CD4-positive, alpha-beta T cell treated with Interleukin-10 for 1 hour (primary cell): Measurements from ENCODE around the gene GLYAT.
"Not testable (repeated sequence)": the region's sequence is repeated elsewhere in the genome, so short reads cannot be mapped to it uniquely, and the experiment has no call there.

Experiments
- DNase-seq: peaks from one replicate; pipeline ENCODE4 v3.0.0-alpha.2; 2020

Gene GLYAT

DNA sequence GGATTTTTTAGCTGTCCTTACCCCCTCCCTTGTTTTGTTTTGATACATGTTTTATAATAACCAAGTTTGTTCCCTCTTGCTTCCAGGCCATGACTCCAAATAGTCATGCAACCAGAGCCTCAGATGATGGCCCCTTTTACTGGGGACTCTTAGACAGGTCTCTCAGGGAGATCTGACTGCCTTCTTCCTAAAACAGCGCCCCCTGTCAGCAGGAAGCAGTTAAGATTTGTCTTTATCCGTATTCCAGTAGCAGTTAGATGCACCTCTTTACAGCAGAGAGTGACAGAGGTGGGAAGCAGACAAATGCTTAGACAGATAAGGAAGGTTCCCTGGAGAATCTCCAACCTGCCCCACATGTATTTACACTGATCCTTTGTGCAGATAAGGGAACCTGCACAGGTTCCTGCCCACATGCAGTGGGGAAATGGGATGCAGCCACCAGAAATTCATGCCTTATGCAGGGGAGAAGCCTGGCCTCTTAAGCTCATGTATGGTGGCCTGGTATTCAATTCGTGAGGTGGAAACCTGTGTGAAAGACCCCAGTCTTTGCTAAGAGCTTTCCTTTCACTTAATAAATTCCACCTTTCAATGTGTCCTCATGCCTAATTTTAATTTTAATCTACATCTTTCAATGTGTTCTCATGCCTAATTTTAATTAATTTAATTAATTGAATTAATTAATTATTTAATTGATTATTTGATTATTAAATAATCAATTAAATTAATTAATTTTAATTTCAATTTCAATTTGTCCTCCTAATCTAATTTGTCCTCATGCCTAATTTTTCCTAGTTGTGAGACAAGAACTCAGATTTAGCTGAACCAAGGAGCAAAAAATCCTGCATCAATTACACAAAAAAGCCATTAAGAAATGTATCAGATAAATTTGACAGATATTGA is 11.5 kb upstream of the GLYAT start:
- no peak for DNase-seq

GRCh38 chr11:58742140-58742539 is 10.4 kb upstream of the GLYAT start:
- DNase-seq: no peak

GRCh38 chr11:58741127-58741526 is 9.4 kb upstream of the GLYAT start:
- DNase-seq: no peak

DNA sequence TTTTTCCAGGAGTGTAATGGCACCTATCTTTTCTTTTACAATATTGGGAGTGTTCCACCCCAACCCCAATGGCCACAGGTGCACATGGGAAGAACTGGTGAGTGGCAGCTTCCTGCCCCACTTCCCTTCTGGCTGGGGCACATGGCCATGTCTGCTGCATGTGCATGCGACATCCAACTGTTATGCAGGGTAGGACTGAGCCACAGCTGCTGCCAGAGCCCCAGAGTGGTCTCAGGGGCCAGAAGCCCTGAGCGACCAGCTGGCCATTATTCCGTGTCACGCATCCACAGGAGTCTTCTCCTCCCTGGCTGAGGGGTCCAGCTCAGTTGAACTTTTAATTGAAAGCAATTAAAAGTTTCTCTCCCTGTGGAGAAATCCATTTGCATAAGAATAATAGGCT is 8.7 kb upstream of the GLYAT start:
- DNase-seq: no peak

- no peak for DNase-seq
These were observed 8.1 kb upstream of the GLYAT start for GRCh38 chr11:58739725-58740430.

DNA sequence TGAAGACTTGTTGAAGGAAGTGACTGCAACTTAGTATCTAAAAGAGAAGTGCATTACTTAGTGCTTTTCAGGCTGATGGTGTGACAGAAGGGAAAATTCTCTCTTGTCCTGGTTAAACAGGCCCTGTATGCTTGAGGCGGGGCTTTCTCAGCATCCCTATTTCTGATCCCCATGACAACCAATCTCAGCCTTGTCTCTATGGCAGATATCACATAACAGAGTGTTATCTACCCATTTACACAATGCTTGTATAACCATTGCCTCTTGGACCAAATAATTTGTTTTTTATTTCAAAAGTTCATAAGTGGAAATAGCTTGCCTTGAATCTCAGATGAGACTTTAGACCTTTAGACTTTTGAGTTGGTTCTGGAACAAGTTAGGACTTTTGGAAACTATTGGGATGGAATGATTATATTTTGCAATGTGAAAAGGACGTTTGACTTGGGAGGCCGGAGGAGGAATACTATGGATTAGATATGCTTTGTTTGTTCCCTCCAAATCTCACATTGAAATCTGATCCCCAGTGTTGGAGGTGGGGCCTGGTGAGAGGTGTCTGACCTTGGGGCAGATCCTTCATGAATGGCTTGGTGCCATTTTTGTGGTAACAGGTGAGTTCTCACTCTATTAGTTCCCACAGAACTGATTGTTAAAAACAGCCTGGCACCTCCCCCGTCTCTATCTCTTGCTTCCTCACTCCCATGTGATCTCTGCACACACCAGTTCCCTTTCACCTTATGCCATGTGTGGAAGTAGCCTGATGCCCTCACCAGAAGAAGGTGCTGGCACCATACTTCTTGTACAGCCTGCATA is 3.1 kb upstream of the GLYAT start:
- DNase-seq: no peak

GRCh38 chr11:58730507-58731089 is 1.1 kb downstream of the GLYAT start:
- no peak for DNase-seq

GRCh38 chr11:58727415-58727797 is 4.3 kb downstream of the GLYAT start:
- no peak for DNase-seq

GRCh38 chr11:58726737-58727414 is 4.9 kb downstream of the GLYAT start:
- no peak for DNase-seq

- DNase-seq: no peak
These were observed 12.2 kb downstream of the GLYAT start for GRCh38 chr11:58719406-58720117.

DNA sequence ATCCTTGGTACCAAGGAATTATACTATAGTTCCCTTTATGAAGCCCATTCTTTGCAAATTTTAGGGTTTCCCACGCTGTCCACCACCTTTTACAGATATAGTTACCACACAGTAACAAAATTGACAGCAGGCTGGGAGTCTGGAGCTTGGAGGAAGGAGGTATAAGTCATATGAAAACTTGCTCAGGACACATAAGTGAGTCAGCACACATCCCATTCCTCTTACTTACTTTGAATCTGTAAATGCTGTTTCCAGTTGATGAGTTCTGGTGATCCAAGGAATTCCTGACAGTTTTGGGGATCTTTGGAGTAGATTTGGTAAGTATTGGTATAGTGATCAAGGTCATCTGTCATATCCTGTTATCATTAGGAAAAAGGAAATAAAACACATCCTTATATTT is 19.2 kb downstream of the GLYAT start:
- no peak for DNase-seq

GRCh38 chr11:58711832-58712231 is 19.9 kb downstream of the GLYAT start:
- no peak for DNase-seq

DNA sequence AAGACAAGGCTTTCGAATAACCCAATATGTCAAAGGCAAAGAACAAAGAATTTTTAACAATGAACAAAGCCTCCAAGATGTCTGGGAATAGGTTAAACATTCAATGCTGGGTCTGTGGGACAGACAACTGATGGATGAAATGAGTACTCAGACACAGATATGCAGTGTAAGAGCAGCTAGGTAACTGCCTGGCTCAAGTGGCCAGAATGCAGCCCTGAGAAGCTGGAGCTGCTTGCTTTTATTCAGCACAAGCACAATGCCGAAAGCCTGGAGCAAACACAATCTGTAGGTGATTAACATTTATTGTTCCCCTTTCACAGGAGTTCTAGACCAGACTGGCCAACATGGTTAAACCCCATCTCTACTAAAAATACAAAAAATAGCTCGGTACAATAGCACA is 24.0 kb downstream of the GLYAT start:
- no peak for DNase-seq

DNA sequence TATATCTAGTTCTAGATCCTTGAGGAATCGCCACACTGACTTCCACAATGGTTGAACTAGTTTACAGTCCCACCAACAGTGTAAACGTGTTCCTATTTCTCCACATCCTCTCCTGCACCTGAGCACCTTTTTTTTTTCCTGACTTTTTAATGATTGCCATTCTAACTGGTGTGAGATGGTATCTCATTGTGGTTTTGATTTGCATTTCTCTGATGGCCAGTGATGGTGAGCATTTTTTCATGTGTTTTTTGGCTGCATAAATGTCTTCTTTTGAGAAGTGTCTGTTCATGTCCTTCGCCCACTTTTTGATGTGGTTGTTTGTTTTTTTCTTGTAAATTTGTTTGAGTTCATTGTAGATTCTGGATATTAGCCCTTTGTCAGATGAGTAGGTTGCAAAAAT is 34.9 kb downstream of the GLYAT start:
- DNase-seq: not testable (repeated sequence)

DNA sequence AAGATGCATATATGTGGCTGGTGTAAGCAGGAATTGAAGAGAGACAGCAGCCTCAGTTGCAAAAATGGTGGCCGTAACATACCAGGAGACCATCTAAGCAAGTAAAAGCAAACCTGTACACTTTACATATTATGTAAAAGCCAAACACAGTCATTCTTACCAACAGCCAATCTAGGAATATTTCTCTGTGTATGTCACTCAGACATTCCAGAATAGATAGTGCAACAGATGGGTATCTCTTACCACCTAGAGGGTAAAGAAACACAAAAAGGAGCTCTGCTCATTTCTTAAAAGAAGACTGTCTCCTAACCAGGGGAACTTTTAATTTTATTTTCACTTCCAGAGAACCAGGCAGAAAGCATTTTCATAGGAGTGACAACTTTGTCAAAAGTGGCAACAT is 38.7 kb downstream of the GLYAT start:
- no peak for DNase-seq

DNA sequence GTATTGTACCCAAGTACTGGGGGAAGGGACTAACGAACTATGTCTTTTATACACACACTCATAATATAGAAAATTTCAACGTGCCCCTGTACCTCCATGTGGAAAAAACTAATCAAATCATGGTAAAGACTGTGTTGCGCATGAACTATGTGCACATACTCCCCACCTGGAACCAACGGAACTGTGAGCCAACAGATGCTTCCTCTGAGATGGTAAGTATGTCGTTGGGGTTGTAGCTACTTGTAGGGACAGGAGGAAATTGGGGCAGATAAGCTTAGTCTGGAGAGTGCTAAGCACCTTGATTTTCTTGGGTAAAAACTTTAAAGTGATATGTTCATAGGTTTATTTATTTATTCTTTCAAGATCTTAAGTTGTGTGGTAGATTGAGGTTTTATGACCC is 40.1 kb downstream of the GLYAT start:
- DNase-seq: no peak

DNA sequence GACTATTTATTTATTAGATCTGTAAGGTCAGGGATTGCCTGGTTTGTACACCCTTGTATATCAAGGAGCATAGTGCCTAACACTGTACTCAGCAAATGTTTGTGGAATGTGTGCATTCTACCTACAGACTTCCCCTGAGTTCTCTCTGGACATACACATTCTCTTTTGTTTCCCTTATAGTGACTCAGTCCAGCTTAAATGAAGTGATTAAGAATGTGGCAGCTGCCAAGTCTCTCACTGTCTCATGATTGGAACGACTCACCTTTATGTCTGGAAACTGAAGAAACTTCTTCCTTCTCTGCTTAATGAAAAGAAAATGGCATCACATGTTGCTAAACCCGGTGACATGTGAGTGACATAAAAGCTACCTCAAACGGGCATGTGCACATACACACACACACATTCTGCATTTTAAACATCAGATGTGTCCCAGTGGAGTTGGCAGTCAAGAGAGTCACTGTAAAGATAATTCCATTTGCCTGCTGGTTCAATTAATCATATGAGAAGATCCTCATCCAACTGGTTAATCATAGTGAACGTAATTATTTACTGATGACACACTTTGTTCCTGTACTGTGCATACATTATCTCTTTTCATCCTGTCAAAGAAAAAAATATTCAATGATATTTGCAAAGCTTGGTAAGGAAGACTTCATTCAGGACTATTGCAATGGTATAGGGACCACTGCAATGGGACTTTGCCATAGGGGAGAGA is 42.8 kb downstream of the GLYAT start:
- no peak for DNase-seq

GRCh38 chr11:58685973-58686722 is 45.6 kb downstream of the GLYAT start:
- no peak for DNase-seq

GRCh38 chr11:58682660-58683059 is 49.1 kb downstream of the GLYAT start:
- not testable (repeated sequence) for DNase-seq

GRCh38 chr11:58677536-58677935 is 54.2 kb downstream of the GLYAT start:
- DNase-seq: not testable (repeated sequence)
